GM21619 (cell line): ENCODE data around the gene RNF157.

ENCODE experiments used
- ATAC-seq: cut with Tn5 transposase; IDR thresholded peaks from one replicate; pipeline ENCODE4 v1.9.1; 2021; ENCODE audit not compliant: unreplicated experiment

Gene RNF157

DNA sequence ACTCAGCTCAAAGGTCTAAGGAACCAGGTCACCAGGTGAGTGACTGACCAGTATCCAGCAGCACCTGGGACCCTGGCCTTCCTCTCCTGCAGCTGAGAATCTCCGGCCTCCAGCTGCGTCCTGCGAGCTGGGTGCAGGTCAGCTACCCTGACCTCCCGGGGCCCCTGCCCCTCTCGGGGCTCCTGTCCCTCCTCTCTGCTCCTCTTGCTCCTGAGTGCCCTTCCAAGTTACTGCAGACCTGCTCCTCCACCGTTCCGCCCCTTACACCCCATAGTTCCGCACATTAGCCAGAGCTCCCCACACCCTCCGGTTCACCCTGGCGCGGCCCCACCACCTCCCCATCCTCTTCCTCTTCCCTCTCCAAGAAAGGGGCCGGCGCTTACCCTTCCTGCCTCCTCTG is 109.8 kb downstream of the RNF157 start:
- ATAC-seq = no peak

DNA sequence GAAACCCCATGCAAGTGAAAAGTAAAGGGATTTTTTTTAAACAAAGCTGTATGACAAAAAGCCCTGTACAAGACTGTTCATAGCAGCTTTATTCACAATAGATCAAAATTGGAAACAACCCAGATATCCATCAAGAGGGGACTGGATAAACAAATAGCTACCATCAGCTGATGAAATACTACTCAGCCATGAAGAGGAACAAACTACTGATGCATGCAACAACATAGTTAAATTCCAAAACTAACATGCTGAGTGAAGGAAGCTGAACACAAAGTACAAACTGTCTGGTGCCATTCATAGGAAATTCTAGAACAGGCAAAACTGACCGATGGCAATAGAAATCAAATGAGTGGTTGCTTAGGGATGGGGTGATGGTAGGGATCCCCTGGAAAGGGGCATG is 114.4 kb downstream of the RNF157 start:
- no peak for ATAC-seq

DNA sequence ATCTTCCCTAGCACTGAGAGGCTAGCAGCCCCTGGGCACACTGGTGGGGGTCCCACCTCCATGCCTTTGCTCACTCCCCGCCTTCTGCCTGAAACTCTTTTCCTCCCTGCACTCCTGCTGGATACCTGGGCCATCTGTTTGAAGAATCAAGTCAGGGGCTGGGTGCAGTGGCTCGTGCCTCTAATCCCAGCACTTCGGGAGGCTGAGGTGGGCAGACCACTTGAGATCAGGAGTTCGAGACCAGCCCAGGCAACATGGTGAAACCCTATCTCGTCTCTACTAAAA is 115.0 kb downstream of the RNF157 start:
- ATAC-seq = no peak

GRCh38 chr17:76124582-76125390 is 115.5 kb downstream of the RNF157 start:
- no peak for ATAC-seq

GRCh38 chr17:76123749-76124581 is 116.3 kb downstream of the RNF157 start:
- ATAC-seq = no peak

DNA sequence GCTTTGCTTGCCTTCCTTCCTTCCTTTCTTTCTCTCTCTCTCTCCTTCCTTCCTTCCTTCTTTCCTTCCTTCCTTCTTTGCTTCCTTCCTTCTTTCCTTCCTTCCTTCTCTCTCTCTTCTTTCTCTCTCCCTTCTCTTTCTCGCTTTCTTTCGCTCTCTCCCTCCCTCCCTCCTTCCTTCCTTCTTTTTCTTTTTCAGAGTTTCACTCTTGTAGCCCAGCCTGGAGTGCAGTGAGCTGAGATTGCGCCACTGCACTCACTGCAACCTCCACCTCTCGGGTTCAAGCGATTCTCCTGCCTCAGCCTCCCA is 117.1 kb downstream of the RNF157 start:
- no peak for ATAC-seq

DNA sequence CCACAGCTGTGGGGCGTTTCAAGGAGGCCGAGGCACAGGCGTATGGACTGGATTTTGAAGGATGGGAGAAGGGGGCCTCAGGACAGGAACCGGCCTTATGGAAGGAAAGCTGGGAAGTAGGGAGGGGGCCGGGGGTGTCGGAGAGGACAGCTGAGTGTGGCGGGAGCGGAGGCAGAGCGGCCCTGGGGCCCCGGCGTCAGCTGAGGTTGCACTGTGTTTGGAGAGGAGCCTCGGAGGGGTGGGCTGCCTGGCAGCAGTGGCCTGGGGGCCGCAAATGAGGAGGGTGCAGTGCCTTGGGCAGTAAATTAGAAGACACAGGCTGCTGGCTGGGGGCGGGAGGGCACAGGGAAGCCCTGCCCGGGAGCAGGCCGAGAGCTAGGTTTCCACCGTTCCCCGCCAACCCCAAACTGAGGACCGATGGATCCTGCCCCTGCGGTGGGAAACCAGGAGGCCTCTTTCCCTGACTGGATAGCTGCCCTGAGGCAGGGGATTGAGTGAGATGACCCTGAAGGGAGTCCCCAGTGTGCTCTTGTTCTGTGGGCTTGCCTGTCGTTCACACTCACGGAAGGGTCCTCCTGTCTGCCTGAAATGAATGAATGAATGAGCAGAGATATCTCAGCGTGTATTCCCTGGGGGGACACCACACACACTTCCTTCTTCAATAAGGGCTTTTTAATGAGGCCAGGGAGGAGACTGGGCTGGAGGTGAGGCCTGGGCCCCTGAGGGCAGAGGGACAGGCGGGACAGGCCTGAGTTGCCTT is 117.7 kb downstream of the RNF157 start:
- ATAC-seq = no peak

- no peak for ATAC-seq
Observed at GRCh38 chr17:76121932-76122430, 118.3 kb downstream of the RNF157 start.

DNA sequence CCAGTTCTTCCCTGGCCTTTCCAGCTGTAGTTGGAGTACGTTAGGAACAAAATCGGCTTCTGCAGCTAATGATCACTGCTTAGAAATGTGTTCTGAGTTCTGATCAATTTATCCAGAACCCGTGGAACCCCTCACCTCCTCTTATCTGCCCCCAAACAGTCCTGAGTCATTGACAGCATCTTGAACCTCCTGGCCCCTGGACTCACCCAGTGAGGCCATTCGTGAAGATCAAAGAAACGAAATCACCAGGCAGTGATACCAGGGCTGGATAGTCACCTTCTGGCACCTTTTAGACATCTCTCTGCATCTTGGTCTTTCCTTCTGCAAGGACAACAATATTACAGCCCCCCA is 119.7 kb downstream of the RNF157 start:
- no peak for ATAC-seq

GRCh38 chr17:76119409-76120371 is 120.6 kb downstream of the RNF157 start:
- no peak for ATAC-seq

DNA sequence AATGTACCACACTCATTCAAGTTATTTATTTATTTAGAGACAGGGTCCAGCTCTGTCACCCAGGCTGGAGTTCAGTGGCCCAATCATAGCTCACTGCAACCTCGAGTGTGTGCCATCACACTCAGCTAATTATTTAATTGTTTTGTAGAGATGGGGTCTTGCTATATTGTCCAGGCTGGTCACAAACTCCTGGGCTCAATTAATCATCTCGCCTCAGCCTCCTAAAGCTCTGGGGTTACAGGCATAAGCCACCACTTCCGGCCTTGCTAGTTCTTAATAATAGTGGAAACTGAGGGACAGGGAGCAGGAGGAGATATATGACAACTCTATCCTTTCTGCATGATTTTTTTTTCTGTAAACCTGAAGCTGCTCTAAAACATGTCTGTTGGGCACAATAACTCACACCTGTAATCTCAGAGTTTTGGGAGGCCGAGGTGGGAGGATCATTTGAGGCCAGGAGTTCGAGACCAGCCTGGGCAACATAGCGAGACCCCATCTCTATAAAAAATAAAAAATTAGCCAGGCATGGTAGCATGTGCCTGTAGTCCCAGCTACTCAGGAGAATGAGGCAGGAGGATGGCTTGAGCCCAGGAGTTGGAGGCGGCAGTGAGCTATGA is 125.0 kb downstream of the RNF157 start:
- no peak for ATAC-seq

GRCh38 chr17:76111956-76112355 is 128.3 kb downstream of the RNF157 start:
- ATAC-seq = no peak

DNA sequence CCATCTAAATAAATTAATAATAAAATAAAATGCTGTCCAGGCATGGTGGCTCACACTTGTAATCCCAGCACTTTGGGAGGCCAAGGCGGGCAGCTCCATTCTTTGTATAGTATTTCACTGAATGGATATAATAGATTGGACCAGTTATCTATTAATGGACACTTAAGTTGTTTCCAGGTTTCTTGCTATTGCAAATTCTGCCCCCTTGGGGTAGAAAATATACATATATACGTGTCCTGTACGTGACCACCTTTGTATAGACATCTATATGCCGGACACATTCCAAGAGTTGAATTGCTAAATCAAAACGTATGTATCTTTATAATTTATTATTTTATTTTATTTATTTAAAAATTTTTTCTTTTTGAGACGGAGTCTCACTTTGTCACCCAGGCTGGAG is 132.8 kb downstream of the RNF157 start:
- no peak for ATAC-seq

GRCh38 chr17:76106703-76107102 is 133.6 kb downstream of the RNF157 start:
- ATAC-seq = no peak

DNA sequence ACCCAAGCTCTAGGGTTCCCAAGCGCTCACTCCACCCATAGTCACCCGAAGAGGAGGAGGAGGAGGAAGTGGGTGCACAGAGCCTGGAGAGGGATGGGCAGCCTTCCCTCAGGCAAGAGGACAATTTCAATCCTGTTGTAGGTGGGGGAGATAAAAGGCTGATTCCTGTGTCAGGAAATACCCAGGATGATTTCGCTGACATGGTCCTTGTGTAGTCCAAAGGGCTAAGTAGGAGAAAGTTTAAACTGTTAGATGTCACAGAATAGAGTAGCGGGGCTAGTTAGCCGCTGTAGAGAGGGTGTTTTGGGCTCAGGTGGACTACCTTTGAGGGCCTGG is 135.4 kb downstream of the RNF157 start:
- ATAC-seq = no peak

DNA sequence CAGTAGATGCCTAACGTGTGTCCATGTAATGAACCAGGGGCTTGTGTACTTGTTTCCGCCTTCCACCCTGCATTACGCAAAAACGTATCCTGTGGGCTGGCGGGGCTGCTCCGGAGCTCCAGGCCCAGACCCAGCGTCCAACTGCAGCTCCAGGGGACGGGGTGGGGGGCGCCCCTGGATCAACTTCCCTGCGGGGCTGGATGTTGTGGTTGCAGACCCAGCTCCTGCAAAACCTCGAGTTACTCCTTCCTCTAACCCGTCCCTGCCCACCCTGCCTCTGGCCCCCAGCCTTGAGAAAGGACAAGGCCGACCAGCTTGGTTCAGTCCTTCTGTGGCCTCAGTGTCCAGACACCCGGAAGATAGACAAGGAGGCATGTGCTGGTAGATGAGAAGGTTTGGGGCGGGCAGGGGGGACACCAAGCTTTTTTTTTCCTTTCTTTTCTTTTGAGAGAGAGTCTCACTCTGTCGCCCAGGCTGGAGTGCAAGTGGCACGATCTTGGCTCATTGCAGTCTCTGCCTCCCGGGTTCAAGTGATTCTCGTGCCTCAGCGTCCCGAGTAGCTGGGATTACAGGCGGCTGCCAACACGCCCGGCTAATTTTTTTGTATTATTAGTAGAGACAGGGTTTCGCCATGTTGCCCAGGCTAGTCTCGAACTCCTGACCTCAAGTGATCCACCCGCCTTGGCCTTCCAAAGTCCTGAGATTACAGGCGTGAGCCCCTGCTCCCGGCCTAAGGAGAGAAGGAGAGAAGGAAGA is 136.0 kb downstream of the RNF157 start:
- no peak for ATAC-seq

DNA sequence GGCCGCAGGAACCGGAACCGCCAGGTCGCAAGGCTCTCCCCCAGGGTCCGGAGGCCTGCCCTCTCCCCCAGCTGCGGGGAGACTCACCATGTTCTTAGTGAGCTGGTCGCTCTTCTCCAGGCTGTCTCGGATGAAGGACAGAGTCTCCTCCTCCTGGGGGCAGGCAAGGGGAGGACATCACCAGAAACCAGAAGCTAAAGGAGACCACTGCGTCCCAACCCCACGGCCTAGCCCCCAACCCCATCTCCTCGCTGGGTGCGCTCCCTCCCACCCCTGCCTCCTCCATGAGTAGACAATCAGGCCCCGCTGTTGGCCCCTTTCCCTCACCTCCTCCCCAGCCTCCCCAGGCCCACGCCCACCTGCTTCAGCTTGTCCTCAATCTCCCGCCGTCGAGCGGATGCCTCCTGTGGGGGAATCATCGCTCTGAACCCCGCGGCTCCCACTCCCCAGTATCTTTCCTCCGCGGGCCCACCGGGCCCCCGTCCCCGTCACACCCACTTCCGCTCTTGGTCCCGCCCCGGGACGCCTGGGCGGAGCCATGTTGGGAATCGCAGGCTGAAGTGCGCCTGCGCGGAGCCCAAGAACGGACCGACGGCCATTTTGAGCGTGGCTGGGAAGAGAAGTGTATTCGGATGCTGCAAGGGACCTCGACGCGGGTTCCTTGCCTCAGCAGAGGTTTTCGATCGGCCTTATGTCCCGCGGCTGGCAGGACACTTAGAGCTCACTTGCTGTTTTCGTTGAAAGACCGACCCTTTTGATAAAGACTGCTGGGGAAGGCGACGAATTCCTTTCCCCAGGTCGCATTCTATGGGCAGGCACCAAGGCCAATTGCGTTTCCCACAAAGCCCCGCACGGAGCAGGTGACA is 136.8 kb downstream of the RNF157 start, which contains the start of gene EXOC7:
TSS of gene EXOC7 (minus strand) at position 514 of the 866 bp plus-strand sequence. CDS start at position 419, 95 bp downstream.
- peak; percentile 68 for ATAC-seq

DNA sequence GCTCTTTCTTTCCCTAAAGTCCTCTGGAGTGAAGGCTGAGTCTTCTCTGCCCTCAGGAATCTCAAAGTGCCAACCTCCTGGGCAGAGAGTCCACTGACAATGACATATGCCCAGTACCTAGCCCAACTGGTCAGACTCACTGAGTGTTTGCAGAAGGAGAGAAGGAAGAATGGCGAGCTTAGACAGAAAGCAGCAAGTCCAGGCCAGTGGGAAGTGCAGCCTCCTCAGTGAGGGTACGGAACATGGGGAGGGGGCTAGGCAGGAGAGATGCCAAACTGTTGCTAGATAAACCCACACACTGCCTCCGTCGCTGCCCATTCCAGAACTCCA is 137.4 kb downstream of the RNF157 start:
- no peak for ATAC-seq
